GM12878 (cell line): Measurements from ENCODE around the gene ABHD17C. TPM values are rescaled to one million over a fixed set of nuclear protein-coding genes. Genes with fewer than 3 reads are reported as not detected.

ENCODE experiments used
- ATAC-seq: fragments of 200-7000 bp; cut with Tn5 transposase; 3 replicates; pipeline ENCODE4 v1.9.1; 2020; ENCODE audit warnings: mild to moderate bottlenecking, moderate library complexity
- BruUV-seq: library from RNA; stranded (reverse); fragments of 400-500 nt; replicated peaks from 2 replicates; lab custom pipeline; 2021; lab: Mats Ljungman, UMichigan
- CTCF ChIA-PET: fragments of 300-600 bp; sonication (Branson Sonifier 250); formaldehyde crosslinking; extraction: SDS; loops from one replicate; lab custom pipeline; 2021; ENCODE audit warnings: inconsistent platforms; lab: Yijun Ruan, JAX
- POLR2A ChIA-PET: fragments of 350-600 bp; formaldehyde crosslinking; extraction: SDS; loops from one replicate; lab custom pipeline; 2021; ENCODE audit warnings: inconsistent platforms; lab: Charles Lee
- RAD21 ChIA-PET: fragments of 300-600 bp; sonication (Branson Sonifier 250); formaldehyde crosslinking; loops from one replicate; lab custom pipeline; 2023; ENCODE audit warnings: antibody characterized with exemption; ENCODE audit not compliant: unreplicated experiment; lab: Charles Lee
- SMC1A ChIA-PET: fragments of 300-600 bp; sonication (Branson Sonifier 250); formaldehyde crosslinking; loops from one replicate; lab custom pipeline; 2023; ENCODE audit not compliant: unreplicated experiment, uncharacterized antibody; lab: Charles Lee
- DNase-seq: peaks from one replicate; pipeline ENCODE4 v3.0.0-alpha.2; 2011; ENCODE audit warnings: low read depth, low spot score
- FAIRE-seq: peaks from 3 replicates; lab custom pipeline; 2011; peaks lifted over from hg19 to GRCh38; lab: Jason Lieb, UNC
- H2AFZ ChIP-seq: 2 replicates; pipeline ENCODE4 v1.6.0; 2011; ENCODE audit warnings: low read depth, low read length, control low read depth; ENCODE audit not compliant: control insufficient read depth
- H3K27ac ChIP-seq: 2 replicates; pipeline ENCODE4 v1.5.1; 2011; ENCODE audit warnings: control low read depth; ENCODE audit not compliant: control insufficient read depth, insufficient read depth
- H3K27me3 ChIP-seq, 2 experiments: replicated peaks in 1 of 2; 2 replicates each; pipeline versions ENCODE4 v1.6.0 to v1.6.1; 2011; ENCODE audit warnings: low read length in 1 of 2; ENCODE audit not compliant: control insufficient read depth in 2 of 2, insufficient read depth in 2 of 2
- H3K36me3 ChIP-seq, 2 experiments: 2 replicates each; pipeline ENCODE4 v1.5.1; 2011; ENCODE audit warnings: low read length in 1 of 2; ENCODE audit not compliant: control insufficient read depth in 2 of 2, insufficient read depth in 2 of 2
- H3K4me1 ChIP-seq: 2 replicates; pipeline ENCODE4 v1.6.1; 2011; ENCODE audit warnings: mild to moderate bottlenecking, low read length, moderate library complexity, mixed read lengths; ENCODE audit not compliant: control insufficient read depth, insufficient read depth
- H3K4me2 ChIP-seq: 2 replicates; pipeline ENCODE4 v1.6.0; 2011; ENCODE audit warnings: control low read depth; ENCODE audit not compliant: control insufficient read depth, insufficient read depth
- H3K4me3 ChIP-seq: fragments of 200-600 bp; sonication (generic); 2 replicates; pipeline ENCODE4 v1.5.1; 2016
- H3K79me2 ChIP-seq: 2 replicates; pipeline ENCODE4 v1.6.0; 2011; ENCODE audit warnings: low read length; ENCODE audit not compliant: control insufficient read depth, insufficient read depth
- H3K9ac ChIP-seq: 2 replicates; pipeline ENCODE4 v1.8.0; 2011; ENCODE audit warnings: low read length, control low read depth, mixed read lengths; ENCODE audit not compliant: control insufficient read depth, insufficient read depth
- H3K9me3 ChIP-seq: replicated peaks from 3 replicates; pipeline ENCODE4 v1.5.1; 2011; ENCODE audit warnings: mild to moderate bottlenecking, low read length; ENCODE audit not compliant: control insufficient read depth, insufficient read depth
- H4K20me1 ChIP-seq: 2 replicates; pipeline ENCODE4 v1.6.0; 2011; ENCODE audit not compliant: control insufficient read depth, insufficient read depth
- ATF2 ChIP-seq: IDR thresholded peaks from 2 replicates; pipeline ENCODE4 v1.6.1; 2012; ENCODE audit warnings: low read length, inconsistent platforms
- BCLAF1 ChIP-seq: fragments of 450-650 bp; IDR thresholded peaks from 2 replicates; pipeline ENCODE4 v1.6.1; 2017; ENCODE audit warnings: antibody characterized with exemption, mild to moderate bottlenecking, moderate library complexity
- CUX1 ChIP-seq: IDR thresholded peaks from 2 replicates; pipeline ENCODE4 v1.6.1; 2012; ENCODE audit warnings: improper control_type of control experiment, low read depth, low read length; ENCODE audit not compliant: insufficient replicate concordance
- FOXK2 ChIP-seq: fragments of 450-650 bp; IDR thresholded peaks from 2 replicates; pipeline ENCODE4 v1.6.1; 2017; ENCODE audit warnings: mild to moderate bottlenecking, moderate library complexity
- IRF5 ChIP-seq: fragments of 450-650 bp; IDR thresholded peaks from 2 replicates; pipeline ENCODE4 v1.6.1; 2017; ENCODE audit warnings: borderline replicate concordance
- NFYB ChIP-seq: IDR thresholded peaks from 2 replicates; pipeline ENCODE4 v1.6.1; 2011; ENCODE audit warnings: low read depth, mild to moderate bottlenecking, low read length, improper control_type of control experiment, moderate library complexity; ENCODE audit not compliant: insufficient read depth
- POLR2AphosphoS2 ChIP-seq: IDR thresholded peaks from 2 replicates; pipeline ENCODE4 v1.6.1; 2011; ENCODE audit warnings: low read depth, mild to moderate bottlenecking, low read length, improper control_type of control experiment, moderate library complexity
- STAT3 ChIP-seq: IDR thresholded peaks from 2 replicates; pipeline ENCODE4 v1.6.1; 2011; ENCODE audit warnings: low read depth, low read length, improper control_type of control experiment
- TCF12 ChIP-seq: IDR thresholded peaks from 2 replicates; pipeline ENCODE4 v1.6.1; 2011; ENCODE audit warnings: low read depth, mild to moderate bottlenecking, low read length
- TCF7 ChIP-seq: IDR thresholded peaks from 2 replicates; pipeline ENCODE4 v1.6.1; 2014; ENCODE audit warnings: antibody characterized with exemption, borderline replicate concordance
- WGBS: methylation state at CpG from one replicate; pipeline ENCODE4 v1.1.6; 2016; ENCODE audit warnings: low lambda C conversion rate; ENCODE audit not compliant: insufficient replicate concordance, insufficient coverage; ENCODE audit errors: missing lambda C conversion rate; 5-methylcytosine and 5-hydroxymethylcytosine counted together
- in situ Hi-C: fragments of 300-500 bp; cut with MboI; formaldehyde crosslinking; loops from 9 replicates; pipeline ENCODE4 v1.14.3; 2018; ENCODE audit warnings: mixed read lengths
- intact Hi-C: fragments of 100-400 bp; cut with micrococcal nuclease; formaldehyde crosslinking; loops from one replicate; pipeline ENCODE4 v1.14.2; 2022; ENCODE audit not compliant: unreplicated experiment
- polyA plus RNA-seq, 11 experiments: library from polyadenylated mRNA; depleted of rRNA in 4 of 11; unstranded in 6 of 11; stranded (reverse) in 5 of 11; fragments of >200 nt; fragmentation: Nextera tagmentation in 4 of 11; fragmentation: Illumina TruSeq in 1 of 11; extraction: Ambion mirVana in 4 of 11; extraction: Trizol in 1 of 11; gene quantifications; 1 replicate in 1 of 11; 2 replicates in 10 of 11; pipeline versions ENCODE4 v1.2.1 to v1.2.3, GENCODE V29; 2011 to 2016; ENCODE audit warnings: inconsistent platforms in 2 of 11, missing spikeins in 2 of 11, low read depth in 1 of 11
- total RNA-seq, 4 experiments: library from RNA; depleted of rRNA in 3 of 4; stranded (reverse); fragments of >200 nt in 3 of 4; fragmentation: Illumina TruSeq in 1 of 4; extraction: Trizol in 1 of 4; gene quantifications; 2 replicates each; pipeline versions ENCODE4 v1.2.1 to v1.2.3, GENCODE V29; 2013 to 2021

Gene ABHD17C
- total and polyA plus RNA-seq, 10 of the 15 experiments (the other 5 are each of a cell fraction or from before 2014, with no cell fraction given), result 0.92 to 11.4 (median 5.5) TPM

GRCh38 chr15:80801891-80802680 lies 107.0 kb downstream of the ABHD17C start:
- ATAC-seq (no peak), DNase-seq (no peak), FAIRE-seq (no peak)
- H3K36me3 ChIP-seq, result no peaks in the 10 kb centered on the region
- CTCF ChIA-PET, result no interaction called here
- no peak overlapping the region for H3K9ac ChIP-seq
- no peak overlapping the region for H3K4me2 ChIP-seq
- no peaks in the 10 kb centered on the region for H3K79me2 ChIP-seq
- RAD21 ChIA-PET, result no interaction called here
- H4K20me1 ChIP-seq, result no peaks in the 10 kb centered on the region
- 40% methylated on average over 10 of the region's 10 CpGs for WGBS
- no TSS peak for BruUV-seq
- H3K4me1 ChIP-seq, result no peaks in the 10 kb centered on the region
- SMC1A ChIA-PET, result interaction anchor here (0.6 to 1.6 kb wide), 3 partner anchors 9 to 541 kb away, joined by 3 to 5 read pairs (median 3); no protein-coding TSS in a partner anchor
- no peaks in the 10 kb centered on the region for H3K9me3 ChIP-seq
- H3K27ac ChIP-seq, result no peak overlapping the region
- POLR2A ChIA-PET, result no interaction called here
- peaks cover 0 to 2% of the 10 kb centered on the region in 2 experiments; a peak in 2 of 4 replicates for H3K27me3 ChIP-seq
- in situ Hi-C loops, result no loop called here
- intact Hi-C loops, result no loop called here
- no peak overlapping the region for H2AFZ ChIP-seq
- H3K4me3 ChIP-seq, result no peak overlapping the region
- no peak for TF ChIP-seq ATF2
- TF ChIP-seq IRF5, result no peak
- TF ChIP-seq POLR2AphosphoS2, result no peak
- no peak for TF ChIP-seq BCLAF1
- no peak for TF ChIP-seq TCF12
- TF ChIP-seq TCF7, result no peak
- TF ChIP-seq STAT3, result no peak
- TF ChIP-seq FOXK2, result no peak
- no peak for TF ChIP-seq CUX1
- TF ChIP-seq NFYB, result no peak
